ENCODE data around the gene FBXO36. TPM values are rescaled to one million over a fixed set of nuclear protein-coding genes. Genes with fewer than 3 reads are reported as not detected.
"Not testable (repeated sequence)": the region's sequence is repeated elsewhere in the genome, so short reads cannot be mapped to it uniquely, and the experiment has no call there.

FBXO36 gene, protein sequence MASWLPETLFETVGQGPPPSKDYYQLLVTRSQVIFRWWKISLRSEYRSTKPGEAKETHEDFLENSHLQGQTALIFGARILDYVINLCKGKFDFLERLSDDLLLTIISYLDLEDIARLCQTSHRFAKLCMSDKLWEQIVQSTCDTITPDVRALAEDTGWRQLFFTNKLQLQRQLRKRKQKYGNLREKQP
- polyA plus RNA-seq (ENCODE audit: insufficient read length in 4 of 4): 1 to 10 TPM; 5.6 to 8.2 (median 6.5) TPM

DNA sequence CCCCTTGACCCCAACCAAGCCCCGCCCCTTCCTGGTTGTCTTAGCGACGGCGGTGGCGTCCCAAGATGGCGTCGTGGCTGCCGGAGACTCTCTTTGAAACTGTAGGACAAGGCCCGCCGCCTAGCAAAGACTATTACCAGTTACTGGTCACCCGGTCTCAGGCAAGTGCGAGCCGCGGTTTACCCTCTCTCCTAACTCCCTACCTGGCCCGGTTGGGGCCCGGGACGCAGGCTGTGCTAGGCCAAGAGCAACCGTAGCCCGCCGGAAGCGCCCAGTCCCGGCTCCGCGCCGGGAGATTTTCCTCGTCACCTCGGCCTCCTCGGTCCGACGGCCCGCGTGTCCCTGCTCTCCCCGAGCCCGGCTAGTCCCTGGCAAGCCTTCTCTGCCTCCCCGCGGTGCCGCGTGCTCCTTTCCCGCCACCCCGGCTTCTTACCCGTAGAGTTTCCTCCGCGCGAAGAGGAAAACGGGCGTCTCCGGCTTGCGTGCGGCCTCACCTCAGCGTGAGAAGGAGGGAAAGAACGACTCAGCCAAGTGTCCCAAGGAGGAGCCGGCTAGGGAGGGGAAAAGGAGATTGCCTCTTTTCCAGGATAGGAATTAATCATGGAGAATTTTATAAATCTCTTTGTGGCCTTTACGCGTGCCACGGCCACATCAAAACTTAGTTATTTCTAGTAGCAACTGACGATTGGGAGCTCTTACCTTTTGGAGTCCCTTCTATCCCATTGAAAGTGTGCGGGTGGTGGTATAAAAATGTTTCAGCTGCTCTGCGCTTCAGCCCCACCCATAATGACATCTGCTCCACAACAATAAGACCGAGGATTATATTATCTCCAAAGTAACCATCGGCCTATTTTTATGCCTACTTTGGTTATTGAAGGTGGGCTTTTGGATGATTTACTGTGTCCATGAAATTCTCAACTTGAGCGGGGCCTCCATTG is at the start of gene FBXO36:
Gene FBXO36, plus strand, starts transcription at position 55 of the 938 bp plus-strand sequence. Its CDS starts 11 bp downstream, at position 66.
- DNase-seq (ENCODE audit: low read depth in 4 of 4, low spot score in 3 of 4): no peak

DNA sequence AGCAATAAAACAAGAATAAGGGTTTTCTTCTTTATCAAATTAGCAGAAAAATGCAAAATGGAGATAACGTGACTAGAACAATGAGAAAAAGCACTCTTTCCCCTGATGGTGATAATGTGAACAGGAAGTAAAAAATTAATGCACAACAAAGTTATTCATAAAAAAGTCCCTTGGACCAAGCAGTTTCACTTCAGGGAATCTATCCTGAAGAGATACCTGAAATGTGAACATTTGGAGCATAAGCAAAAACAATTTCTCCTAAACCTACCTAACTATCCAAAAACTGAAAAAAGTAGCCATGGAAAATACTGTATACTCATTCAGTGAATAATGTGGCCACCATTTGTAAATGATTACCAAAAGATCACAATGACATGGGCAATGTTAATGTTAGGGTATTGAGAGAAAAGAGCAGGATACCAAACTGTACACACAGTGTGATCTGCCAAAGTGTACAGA is 49.2 kb upstream of the FBXO36 start:
- no peak for DNase-seq (ENCODE audit: low read depth in 4 of 4, low spot score in 3 of 4)

DNA sequence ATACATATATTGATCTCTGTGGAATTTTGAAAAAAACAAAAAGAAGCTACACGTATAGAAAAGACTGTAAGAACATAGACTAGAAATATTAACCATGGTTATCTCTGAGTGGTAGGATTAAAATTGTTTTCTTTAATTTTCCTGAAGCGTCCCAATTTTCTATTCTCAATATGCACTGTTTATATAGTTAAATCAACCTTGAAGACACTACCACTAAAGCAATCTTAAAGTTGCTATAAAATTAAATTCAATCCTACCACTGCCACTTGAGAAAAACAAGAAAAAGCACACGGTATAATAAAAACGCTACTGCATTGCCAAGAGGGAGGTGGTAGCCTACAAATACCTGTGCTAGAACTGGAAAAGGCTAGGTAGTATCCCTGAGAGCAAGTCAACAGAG is 47.7 kb upstream of the FBXO36 start:
- DNase-seq (ENCODE audit: low read depth in 4 of 4, low spot score in 3 of 4): no peak

DNA sequence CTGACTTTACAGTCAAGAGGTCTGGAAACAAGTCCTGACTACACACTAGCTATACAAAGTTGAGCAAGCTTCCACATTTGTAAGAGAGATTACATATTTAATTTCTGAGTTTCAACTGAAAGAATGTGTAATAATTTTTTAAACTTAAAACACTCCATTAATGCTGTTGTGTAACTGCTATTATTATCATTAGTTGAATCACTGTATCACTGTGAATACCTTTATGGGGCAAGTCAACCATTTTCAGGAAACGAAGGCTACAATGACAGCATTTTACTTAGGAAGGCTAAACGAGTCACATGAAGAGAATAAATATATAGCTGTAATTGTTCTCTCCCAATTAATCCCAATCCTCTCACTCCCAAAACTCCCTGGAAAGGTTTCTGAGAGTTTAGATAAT is 46.8 kb upstream of the FBXO36 start:
- no peak for DNase-seq (ENCODE audit: low read depth in 4 of 4, low spot score in 3 of 4)

DNA sequence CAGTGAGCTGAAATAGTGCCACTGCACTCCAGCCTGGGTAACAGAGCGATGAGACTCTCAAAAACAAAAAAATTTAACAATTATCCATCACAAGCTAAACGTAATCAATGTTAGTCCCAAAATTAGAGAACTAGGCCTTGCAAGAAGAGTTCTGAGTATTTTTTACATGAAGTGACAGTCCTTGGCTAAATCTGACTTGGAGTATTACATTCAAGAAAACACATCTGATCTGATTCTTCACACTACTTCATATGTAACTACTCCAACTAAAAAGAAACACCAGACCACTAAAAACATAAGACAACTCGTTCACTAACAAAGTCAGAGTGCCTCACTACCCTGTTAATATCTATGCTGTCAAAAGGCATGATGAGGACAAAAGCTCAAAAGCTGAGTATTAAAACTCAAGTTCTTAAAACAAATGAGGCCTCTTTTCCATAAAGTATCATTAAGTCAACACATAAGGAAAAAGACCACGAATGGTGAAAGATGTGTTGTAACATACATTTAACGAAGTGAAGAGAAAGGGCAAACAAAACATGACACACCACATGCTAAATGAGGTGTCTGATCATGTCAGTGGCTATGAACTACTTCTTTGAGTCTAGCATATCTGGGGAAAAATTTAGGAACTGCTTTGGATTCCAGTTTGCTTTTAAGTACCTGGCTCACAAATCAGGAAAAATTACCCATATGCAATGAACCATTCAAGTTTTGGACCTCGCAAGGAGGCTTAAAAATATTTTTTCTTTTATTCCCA is 42.9 kb upstream of the FBXO36 start:
- no peak for DNase-seq (ENCODE audit: low read depth in 4 of 4, low spot score in 3 of 4)

DNA sequence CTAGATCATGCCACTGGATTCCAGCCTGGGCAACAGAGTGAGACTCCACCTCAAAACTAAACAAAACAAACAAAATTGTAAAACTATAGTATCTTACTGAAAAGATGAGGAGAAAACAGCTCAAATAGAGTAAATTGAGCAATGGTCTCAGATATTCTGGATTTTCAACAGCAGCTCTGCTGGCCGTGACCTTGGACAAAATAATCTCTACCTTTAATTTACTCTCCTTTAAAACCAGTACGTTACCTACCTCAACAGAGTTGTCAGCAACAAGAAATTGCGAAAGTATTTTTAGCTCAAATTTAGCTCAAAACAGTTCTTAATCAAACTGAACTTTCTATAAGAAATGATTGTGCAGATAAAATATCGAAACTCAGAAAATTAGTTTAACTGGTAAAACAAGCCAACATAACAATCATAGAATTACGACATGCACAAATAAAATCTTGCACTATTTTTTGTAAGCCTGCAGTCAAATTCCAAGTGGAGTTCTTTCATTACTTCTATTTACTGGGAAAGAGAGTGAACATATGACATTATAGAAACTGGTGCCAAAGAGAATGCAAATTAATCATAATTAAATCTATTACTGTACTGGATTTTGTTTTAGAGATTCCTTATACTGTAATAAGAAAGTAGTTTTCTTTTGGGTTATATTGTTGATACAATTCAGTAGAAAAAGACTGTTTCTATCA is 41.3 kb upstream of the FBXO36 start:
- no peak for DNase-seq (ENCODE audit: low read depth in 4 of 4, low spot score in 3 of 4)

DNA sequence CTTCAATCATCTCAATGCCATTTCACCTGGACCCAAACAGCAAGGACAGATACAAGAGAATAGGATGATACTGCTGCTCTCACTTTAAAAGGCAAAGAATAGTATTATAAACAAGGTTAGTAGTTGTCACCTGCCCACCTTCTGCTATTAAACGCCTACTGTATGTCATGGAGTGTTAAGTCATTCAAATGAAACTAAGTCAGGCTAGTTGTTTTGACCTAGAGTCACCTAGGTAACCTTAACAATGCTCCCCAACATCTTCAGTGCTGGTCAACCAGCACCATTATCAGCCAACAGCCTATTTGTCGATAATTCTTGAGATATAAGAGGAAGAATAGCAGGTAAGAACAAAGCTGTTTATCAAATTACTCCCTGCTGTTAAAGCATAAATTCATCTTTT is 39.7 kb upstream of the FBXO36 start:
- DNase-seq (ENCODE audit: low read depth in 4 of 4, low spot score in 3 of 4): no peak

DNA sequence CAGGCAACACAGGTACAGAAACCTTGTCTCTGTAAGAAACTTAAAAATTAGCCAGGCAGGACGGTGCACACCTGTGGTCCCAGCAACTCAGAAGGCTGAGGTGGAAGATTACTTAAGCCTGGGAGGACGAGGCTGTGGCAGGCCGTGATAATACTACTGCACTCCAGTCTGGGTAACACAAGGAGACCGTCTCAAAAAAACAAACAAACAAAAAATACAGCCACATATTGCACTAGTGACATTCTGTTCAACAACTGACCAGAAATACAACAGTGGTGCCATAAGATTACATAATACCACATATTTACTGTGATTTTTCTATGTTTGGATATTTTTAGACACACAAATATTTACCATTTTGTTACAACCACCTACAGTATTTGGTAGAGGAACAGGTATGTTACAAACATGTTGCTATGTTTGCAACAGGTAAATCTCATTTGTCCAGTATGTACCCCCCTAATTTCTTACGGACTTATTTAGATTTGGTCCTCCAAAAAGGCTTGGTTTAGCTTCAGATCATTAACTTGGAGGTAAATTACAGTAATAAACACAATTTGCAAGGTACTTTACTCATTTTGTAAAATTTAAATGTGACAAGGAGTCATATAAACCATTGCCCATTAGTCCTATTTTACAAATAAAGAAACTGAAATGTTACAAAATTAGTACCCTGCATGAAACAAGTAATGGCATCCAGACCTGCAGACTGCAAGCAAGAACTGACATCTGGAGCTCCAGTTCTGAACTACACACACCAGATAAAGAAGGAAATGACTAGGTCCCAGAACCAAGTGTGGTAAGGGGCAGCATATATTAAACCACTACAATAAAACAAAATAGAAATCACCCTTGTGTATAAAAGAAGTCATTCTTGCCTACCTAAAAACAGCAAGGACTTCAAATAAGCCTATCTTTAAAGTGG is 37.3 kb upstream of the FBXO36 start:
- no peak for DNase-seq (ENCODE audit: low read depth in 4 of 4, low spot score in 3 of 4)

DNA sequence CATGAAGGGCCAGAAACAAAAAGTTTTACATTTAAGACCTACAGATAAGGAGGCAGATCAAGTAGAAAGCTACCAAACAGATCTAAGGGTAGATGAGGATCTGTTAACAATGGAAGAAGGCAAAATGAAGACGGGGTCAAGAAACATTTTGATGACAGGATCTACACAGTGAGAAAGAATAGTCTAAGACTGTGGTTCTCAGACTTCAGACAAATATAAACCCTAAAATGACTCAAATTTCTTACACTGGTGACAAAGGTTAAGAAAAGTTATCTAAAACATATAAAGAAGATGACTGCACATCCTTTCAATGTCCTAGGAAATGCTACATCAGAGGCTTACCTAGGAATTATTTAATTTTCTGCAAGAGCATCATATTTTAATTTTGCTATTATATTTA is 34.9 kb upstream of the FBXO36 start:
- no peak for DNase-seq (ENCODE audit: low read depth in 4 of 4, low spot score in 3 of 4)

DNA sequence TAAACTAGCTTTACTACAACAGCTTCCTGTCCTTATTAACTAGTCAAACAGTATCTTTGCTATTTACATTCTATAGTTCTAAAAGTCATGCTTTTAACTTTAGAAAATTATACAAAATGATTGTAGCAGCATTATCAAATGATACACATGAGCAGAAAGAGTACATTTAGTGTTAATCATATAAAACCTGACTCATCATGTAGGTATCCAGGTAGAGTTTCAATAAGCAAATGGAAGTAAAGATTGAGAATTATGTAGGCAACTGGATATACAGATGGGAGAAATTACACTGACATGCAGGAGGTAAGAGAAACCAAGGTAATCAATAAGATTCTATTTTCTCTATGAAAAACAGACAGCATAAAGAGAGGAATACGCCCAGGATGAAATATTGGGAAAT is 34.3 kb upstream of the FBXO36 start:
- no peak for DNase-seq (ENCODE audit: low read depth in 4 of 4, low spot score in 3 of 4)

DNA sequence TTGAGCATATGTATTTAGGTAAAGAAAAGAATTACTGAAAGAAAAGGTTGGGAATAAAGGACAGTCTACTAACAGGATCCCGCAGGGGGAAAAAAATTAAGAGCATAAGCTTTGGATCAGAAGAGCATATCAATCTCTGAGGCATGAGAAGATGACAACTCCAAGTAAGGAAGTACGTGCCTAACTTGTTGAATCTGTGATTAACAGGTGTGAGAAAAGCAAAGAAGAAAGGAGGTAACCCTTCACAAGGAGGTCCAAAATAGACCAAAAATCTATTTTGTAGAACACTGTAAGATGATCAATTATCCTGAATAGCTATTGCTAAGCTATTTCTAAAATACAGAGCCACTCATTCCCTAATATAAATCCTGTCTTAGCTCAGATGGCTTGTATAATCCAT is 33.3 kb upstream of the FBXO36 start:
- DNase-seq (ENCODE audit: low read depth in 4 of 4, low spot score in 3 of 4): no peak

DNA sequence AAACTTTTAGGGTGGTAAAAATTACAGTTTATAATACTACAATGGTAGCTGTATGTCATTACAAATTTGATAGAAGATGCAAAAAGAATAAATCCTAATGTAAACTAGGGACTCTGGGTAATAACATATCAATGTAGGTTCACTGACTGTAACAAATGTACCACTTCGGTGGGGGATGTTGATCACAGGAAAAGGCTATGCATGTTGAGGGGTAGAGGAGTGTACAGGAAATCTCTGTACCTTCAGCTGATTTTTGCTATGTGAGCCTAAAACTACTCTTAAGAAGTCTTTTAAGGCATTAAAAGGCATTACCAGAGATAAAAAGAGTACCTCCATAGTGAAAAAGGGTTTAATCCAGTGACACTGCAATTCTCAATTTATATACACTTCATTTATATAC is 25.4 kb upstream of the FBXO36 start:
- no peak for DNase-seq (ENCODE audit: low read depth in 4 of 4, low spot score in 3 of 4)

DNA sequence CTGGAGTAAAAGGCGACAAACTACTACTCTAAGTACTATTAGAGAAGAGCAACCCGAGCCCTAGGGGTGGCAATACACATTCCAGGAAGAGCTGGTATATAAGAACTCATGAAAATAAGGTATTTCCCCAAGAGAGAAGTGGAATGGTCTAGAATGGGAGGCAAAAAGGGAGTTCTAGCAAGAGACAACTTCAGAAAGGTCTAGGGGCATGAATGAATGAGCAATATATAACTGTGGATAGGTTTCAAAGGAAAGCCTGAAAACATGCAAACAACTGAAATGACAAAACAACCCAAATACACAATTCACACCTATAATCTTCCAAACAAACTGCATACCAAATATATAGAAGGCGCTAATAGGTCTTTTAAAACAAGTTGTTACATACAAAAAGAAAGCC is 22.7 kb upstream of the FBXO36 start:
- DNase-seq (ENCODE audit: low read depth in 4 of 4, low spot score in 3 of 4): no peak

DNA sequence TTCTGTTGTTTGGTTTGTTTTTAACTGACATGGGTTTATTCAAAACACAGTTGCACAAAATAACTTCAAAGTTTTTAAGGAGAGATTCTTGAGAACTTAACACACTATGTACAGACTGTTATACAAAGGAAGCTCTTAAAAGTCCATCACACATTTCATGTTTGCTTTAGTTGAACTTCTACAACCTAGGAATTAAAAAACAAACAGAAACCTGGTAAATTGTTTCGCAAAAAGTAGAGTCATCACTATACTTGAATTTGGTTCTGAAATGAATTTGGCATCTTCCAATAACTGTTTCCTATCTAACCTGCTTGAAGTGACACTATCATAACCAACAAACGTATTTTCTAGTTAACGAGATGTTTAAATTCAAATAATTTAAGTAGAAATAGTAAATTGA is 22.3 kb upstream of the FBXO36 start:
- DNase-seq (ENCODE audit: low read depth in 4 of 4, low spot score in 3 of 4): no peak

DNA sequence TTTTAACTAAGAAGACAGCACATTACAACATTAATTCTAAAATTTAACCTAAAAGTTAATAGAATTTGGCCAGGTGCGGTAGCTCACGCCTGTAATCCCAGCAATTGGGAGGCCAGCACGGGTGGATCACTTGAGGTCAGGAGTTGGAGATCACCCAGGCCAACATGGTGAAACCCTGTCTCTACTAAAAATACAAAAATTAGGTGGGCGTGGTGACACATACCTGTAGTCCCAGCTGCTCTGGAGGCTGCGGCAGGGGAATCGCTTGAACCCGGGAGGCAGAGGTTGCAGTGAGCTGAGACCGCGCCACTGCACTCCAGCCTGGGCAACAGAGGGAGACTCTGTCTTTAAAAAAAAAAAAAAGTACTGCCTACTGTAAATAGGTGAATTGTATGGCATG is 21.8 kb upstream of the FBXO36 start:
- not testable (repeated sequence) for DNase-seq (ENCODE audit: low read depth in 4 of 4, low spot score in 3 of 4)

DNA sequence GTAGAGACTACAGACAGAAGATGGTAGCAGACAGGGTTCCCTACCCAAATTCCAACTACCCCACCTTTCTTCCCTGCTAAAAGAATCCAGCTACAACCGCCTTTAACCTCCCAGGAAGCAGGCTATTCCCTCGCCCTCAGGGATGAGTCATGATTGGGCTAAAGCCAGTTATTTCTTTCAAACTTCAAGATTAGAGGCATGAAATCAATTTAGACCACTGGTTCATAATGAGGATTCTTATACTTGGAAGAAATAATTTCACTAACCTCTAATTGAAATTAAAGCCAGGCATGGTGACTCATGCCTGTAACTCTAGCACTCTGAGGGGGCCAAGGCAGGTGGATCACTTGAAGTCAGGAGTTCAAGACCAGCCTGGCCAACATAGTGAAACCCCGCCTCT is 20.5 kb upstream of the FBXO36 start:
- no peak for DNase-seq (ENCODE audit: low read depth in 4 of 4, low spot score in 3 of 4)

DNA sequence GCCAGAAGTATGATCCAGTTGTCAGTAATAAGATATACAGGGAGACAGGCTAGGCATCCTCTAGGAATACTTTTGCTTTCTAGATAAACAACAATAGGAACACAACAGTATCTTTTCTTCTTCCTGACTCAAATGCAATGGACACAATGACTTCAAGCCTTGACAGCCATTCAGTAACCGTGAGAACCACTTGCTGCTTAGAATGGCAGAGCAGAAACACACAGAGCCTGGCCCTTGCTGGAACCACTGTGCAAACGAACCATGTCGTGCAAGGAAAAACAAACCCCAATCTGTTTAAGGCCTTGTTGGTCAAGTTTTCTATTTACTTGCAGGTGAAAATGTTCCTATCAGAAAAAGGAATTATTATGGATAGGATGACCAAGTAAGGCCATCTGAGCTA is 19.3 kb upstream of the FBXO36 start:
- no peak for DNase-seq (ENCODE audit: low read depth in 4 of 4, low spot score in 3 of 4)

DNA sequence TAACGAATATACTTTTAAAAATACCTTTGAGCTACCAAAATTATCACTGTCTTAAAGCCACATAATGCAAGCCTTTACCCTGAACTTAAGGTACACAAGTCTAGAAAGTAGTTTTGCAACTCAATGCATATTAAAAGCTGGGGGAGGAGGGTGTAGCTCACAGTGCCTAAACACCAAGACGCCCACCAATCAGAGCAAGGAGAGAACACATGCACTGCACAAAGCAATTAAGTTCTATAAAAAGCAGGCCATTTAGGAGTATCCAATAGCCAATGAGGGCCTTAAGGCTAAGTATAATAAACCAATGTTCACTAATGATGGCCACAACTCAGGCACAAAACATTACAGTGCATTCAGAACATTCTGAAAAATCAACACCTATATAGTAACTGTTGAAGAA is 16.7 kb upstream of the FBXO36 start:
- DNase-seq (ENCODE audit: low read depth in 4 of 4, low spot score in 3 of 4): no peak

DNA sequence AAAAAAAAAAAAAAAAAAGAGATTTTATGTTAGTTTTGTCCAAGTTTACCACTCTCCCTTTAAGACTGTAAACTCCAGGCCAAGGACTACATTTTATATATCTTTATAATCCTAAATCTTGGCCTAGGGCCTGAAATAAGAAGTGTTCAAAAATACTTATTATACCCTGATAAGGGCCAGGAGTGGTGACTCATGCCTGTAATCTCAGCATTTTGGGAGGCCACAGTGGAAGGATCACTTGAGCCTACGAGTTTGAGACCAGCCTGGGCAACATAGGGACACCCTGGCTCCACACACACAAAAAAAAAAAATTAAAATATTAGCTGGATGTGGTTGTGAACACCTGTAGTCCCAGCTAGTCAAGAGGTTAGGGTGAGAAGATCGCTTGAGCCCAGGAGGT is 13.2 kb upstream of the FBXO36 start:
- no peak for DNase-seq (ENCODE audit: low read depth in 4 of 4, low spot score in 3 of 4)

Measured in right renal pelvis (tissue), 4 donors.